Activated CD4-positive, alpha-beta T cell treated with anti-CD3 and anti-CD28 coated beads for 36 hours (primary cell): Measurements from ENCODE around the gene ADAMTS18. TPM values are rescaled to one million over a fixed set of nuclear protein-coding genes. Genes with fewer than 3 reads are reported as not detected.

Source experiments
- ATAC-seq: fragments of 200-7000 bp; cut with Tn5 transposase; one replicate; pipeline ENCODE4 v1.10.0; 2021; ENCODE audit warnings: mild to moderate bottlenecking, moderate library complexity
- CTCF ChIA-PET: fragments of 350-600 bp; sonication (Branson Sonifier 250); formaldehyde crosslinking; loops from one replicate; lab custom pipeline; 2021; ENCODE audit warnings: antibody characterized with exemption; lab: Charles Lee
- POLR2A ChIA-PET: fragments of 350-600 bp; sonication (Branson Sonifier 250); formaldehyde crosslinking; loops from one replicate; lab custom pipeline; 2021; ENCODE audit warnings: antibody characterized with exemption, inconsistent platforms; lab: Charles Lee
- DNase-seq: peaks from one replicate; pipeline ENCODE4 v3.0.0-alpha.2; 2020
- H3K27ac Mint-ChIP-seq: one replicate; pipeline ENCODE4 v1.8.0; 2021; ENCODE audit warnings: mixed read lengths
- H3K27me3 Mint-ChIP-seq: one replicate; pipeline ENCODE4 v1.8.0; 2021; ENCODE audit warnings: mixed read lengths
- H3K36me3 Mint-ChIP-seq: one replicate; pipeline ENCODE4 v1.8.0; 2021; ENCODE audit warnings: low read depth, mixed read lengths
- H3K4me1 Mint-ChIP-seq: one replicate; pipeline ENCODE4 v1.8.0; 2021; ENCODE audit warnings: mixed read lengths
- H3K4me3 Mint-ChIP-seq: one replicate; pipeline ENCODE4 v1.8.0; 2021; ENCODE audit warnings: mild to moderate bottlenecking, moderate library complexity, mixed read lengths
- H3K9me3 Mint-ChIP-seq: one replicate; pipeline ENCODE4 v1.8.0; 2021; ENCODE audit warnings: low read depth, mixed read lengths
- intact Hi-C, 2 experiments: fragments of 100-400 bp; cut with DNase I in 1 of 2; cut with micrococcal nuclease in 1 of 2; formaldehyde crosslinking; loops; one replicate each; pipeline versions ENCODE4 v1.14.2 to v1.15.1; 2022 to 2024; cut with DNase I, micrococcal nuclease
- total RNA-seq, 2 experiments: library from RNA; stranded (reverse); gene quantifications; one replicate each; pipeline ENCODE4 v1.2.3, GENCODE V29; 2021

The ADAMTS18 gene
- total RNA-seq, 2 experiments from 2014 or later = not detected

DNA sequence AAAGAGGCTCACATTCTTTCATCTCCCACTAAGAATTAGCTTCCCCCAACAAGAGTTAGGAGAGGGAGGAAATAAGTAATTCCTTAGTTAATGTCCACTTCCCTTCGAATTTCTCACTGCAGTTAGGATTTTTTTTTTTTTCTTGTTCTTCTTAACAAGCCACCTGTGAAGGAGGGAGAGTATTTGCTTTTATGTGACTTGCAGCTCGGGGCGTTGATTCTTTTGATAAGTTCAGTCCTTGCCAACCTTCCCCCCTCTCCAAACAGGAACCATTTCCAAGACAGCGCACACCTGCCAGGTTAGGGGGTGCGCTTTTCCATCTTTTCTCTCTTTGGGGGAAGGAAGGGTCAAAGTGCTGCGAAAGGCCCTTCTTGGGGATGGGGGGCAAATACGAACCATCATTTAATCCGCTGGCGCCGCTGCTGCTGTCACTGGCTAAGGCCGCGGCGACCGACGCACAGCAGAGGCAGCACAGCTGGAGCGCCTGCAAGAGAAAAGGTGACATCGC is 758 bp downstream of the ADAMTS18 start:
- CTCF ChIA-PET = interaction anchor here (0.6 to 1.0 kb wide), 3 partner anchors 12 to 149 kb away, joined by 3 to 5 read pairs (median 4); no protein-coding TSS in a partner anchor
- no peak for ATAC-seq
- intact Hi-C loops = loop anchor here (2.0 to 10.0 kb wide), 2 partner anchors 197 to 199 kb away; no protein-coding TSS in a partner anchor

DNA sequence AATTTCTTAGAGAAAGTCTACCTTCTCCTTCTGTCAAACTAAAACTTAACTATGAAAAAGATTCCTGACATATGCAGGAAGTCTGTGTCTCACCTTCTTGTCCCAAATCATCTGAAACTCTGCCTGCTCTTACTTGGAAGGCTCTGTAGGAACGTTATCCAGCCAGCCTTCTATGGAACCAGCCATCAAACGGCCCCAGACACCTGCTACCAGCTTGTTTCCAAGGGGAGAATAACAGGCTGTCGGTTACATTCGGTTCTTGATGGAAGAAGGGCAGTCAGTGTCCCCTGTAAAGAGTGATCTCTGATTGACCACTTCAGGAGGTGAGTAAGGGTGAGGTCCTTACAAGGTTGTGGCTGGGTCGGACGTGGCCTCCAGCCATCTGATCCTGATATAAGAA is 1.7 kb downstream of the ADAMTS18 start:
- Mint-ChIP-seq H3K4me1 (no peaks in the 10 kb centered on the region), H3K27me3 (peaks cover 56% of the 10 kb centered on the region), H3K4me3 (no peak overlapping the region), H3K27ac (no peak overlapping the region), H3K9me3 (no peaks in the 10 kb centered on the region), H3K36me3 (no peaks in the 10 kb centered on the region)
- intact Hi-C loops = loop anchor here in 1 of 2 experiments (10.0 kb wide), 1 partner anchor 198 kb away; no protein-coding TSS in a partner anchor
- POLR2A ChIA-PET = no interaction called here
- ATAC-seq = no peak
- DNase-seq = no peak
- CTCF ChIA-PET = interaction anchor here (0.7 kb wide), 1 partner anchor 983 kb away, joined by 5 read pairs; no protein-coding TSS in a partner anchor

More for the DNA sequence above, 758 bp downstream of the ADAMTS18 start:
- no peaks in the 10 kb centered on the region for H3K4me1 Mint-ChIP-seq
- no peaks in the 10 kb centered on the region for H3K36me3 Mint-ChIP-seq
- H3K9me3 Mint-ChIP-seq = no peaks in the 10 kb centered on the region
- H3K27ac Mint-ChIP-seq = no peak overlapping the region
- peaks cover 52% of the 10 kb centered on the region for H3K27me3 Mint-ChIP-seq
- no peak overlapping the region for H3K4me3 Mint-ChIP-seq
- DNase-seq = no peak
- POLR2A ChIA-PET = no interaction called here

DNA sequence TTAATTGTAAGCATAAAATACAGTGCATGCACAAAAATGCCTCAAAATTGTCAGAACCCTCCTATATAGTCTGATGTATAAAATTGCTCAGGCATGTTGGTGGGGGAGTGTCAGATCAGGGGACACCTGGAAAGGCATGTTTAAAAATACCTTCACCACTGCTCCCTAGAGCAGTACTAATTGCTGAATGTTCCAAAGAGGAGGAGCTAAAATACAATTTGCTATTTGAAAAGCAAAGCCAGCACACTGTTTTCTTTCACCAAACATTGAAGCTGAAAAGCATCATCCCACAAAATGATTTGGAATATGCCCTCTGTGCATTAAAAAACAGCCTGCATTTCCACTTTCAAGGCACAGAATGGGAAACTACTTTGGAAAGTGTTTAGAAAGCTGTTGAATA is 2.6 kb downstream of the ADAMTS18 start:
- intact Hi-C loops = loop anchor here in 1 of 2 experiments (10.0 kb wide), 1 partner anchor 197 kb away; no protein-coding TSS in a partner anchor

DNA sequence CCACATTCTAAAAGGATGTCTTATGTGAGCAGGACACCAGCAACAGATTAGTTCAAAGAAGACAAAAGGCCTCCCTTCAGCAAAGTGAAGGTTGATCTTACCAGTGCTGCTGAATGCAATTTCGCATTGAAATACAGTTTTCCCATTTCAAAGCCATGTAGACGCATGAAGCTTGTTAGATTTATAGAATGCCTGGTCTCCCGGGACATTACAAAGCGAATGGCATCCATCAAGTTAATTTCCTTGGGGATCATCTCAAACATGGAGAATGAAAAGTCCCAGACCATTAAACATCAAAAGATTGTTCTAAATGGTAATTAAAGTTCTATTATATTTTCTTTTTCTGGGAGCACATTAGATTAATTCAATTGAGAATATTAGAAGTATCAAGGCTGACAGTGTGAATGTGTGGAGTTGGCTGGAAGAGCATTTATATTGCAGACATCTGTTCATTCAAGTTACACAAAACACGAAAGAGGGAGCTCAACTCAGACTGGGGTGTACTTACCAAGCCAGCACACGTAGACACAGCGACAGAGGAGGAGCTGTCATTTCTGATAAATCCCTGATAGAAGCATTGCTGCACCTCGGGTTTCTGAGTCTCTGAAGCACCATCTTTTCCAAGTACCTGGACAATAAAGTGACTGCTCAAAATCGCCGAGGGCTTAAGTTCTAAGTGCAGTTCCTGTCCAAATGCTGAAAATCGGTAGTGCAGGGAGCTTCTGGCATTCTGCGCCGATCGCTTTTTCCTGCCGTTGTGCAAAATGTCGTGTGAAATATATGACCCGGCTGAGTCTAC is 3.8 kb downstream of the ADAMTS18 start:
- H3K4me3 Mint-ChIP-seq = no peak overlapping the region
- peaks cover 46% of the 10 kb centered on the region for H3K27me3 Mint-ChIP-seq
- no peak for ATAC-seq
- H3K9me3 Mint-ChIP-seq = no peaks in the 10 kb centered on the region
- intact Hi-C loops = loop anchor here in 1 of 2 experiments (10.0 kb wide), 1 partner anchor 196 kb away; no protein-coding TSS in a partner anchor
- no peaks in the 10 kb centered on the region for H3K4me1 Mint-ChIP-seq
- CTCF ChIA-PET = no interaction called here
- H3K27ac Mint-ChIP-seq = no peak overlapping the region
- no peak for DNase-seq
- H3K36me3 Mint-ChIP-seq = no peaks in the 10 kb centered on the region
- POLR2A ChIA-PET = no interaction called here

More for the DNA sequence above, 2.6 kb downstream of the ADAMTS18 start:
- ChIA-PET POLR2A (no interaction called here), CTCF (no interaction called here)
- H3K4me1 Mint-ChIP-seq = no peaks in the 10 kb centered on the region
- no peaks in the 10 kb centered on the region for H3K9me3 Mint-ChIP-seq
- ATAC-seq (no peak), DNase-seq (no peak)
- no peaks in the 10 kb centered on the region for H3K36me3 Mint-ChIP-seq
- H3K27me3 Mint-ChIP-seq = peaks cover 55% of the 10 kb centered on the region
- no peak overlapping the region for H3K27ac Mint-ChIP-seq
- H3K4me3 Mint-ChIP-seq = no peak overlapping the region

DNA sequence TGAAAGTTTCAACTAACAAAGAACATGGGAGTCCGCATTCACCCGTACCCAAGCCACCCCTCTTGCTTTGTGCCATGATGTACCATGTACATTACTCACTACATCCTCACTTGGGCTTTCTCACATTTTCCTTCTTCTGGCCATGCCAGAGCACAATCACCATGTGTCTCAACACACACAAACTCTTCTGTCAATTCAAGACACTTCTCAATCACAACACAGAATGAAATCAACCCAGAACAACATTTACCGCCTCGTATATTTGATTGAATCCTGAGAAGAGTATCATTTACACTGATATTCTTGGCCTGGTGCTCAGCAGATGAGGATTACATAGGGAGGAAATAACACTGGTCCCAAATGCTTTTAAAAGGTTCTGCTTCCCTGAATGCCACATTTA is 4.5 kb downstream of the ADAMTS18 start:
- ATAC-seq (no peak), DNase-seq (no peak)
- intact Hi-C loops = loop anchor here in 1 of 2 experiments (10.0 kb wide), 1 partner anchor 196 kb away; no protein-coding TSS in a partner anchor
- H3K27ac Mint-ChIP-seq = no peak overlapping the region
- ChIA-PET CTCF (no interaction called here), POLR2A (no interaction called here)
- peaks cover 40% of the 10 kb centered on the region for H3K27me3 Mint-ChIP-seq
- H3K36me3 Mint-ChIP-seq = no peaks in the 10 kb centered on the region
- no peaks in the 10 kb centered on the region for H3K4me1 Mint-ChIP-seq
- H3K4me3 Mint-ChIP-seq = no peak overlapping the region
- H3K9me3 Mint-ChIP-seq = no peaks in the 10 kb centered on the region

DNA sequence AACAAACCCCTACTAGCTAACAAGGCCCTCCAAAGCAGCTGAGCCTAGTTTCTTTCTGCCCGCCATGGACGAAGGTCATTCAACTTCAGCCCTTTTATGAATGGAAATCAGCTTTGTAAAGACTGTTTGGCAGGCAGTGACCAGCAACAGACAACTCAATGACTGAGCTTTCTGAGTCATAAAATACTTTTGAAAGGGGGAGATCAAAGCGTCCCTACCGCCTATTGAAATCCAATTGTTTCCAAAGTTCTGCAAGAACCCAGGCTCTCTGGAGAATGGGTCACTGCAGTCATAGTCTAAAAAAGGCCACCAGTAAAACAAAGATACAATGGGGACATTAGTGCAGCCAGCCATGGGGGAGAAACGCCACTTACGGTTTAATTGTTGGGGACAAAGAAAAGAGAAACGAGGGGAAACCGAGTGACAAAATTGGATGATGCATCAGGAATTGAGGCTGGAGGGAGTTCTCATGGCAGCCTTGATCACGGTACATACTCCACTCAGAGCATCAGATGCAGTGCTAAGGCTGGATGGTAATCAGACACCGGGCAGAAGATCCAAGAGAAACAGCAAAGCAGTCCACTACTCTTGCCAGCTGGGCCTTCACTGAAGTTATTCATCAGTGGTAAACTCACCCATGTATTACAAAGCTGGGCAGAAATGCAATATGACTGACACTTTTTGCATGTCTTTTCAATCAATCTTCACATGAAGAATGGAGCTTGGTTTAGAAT is 9.8 kb downstream of the ADAMTS18 start:
- Mint-ChIP-seq H3K27ac (no peak overlapping the region), H3K4me1 (no peaks in the 10 kb centered on the region), H3K36me3 (no peaks in the 10 kb centered on the region), H3K9me3 (no peaks in the 10 kb centered on the region), H3K27me3 (peaks cover 9% of the 10 kb centered on the region), H3K4me3 (no peak overlapping the region)
- ChIA-PET CTCF (interaction anchor here (0.6 to 0.9 kb wide), 2 partner anchors 252 to 591 kb away, joined by 3 read pairs; no protein-coding TSS in a partner anchor), POLR2A (no interaction called here)
- ATAC-seq (no peak), DNase-seq (no peak)
- intact Hi-C loops = no loop called here

DNA sequence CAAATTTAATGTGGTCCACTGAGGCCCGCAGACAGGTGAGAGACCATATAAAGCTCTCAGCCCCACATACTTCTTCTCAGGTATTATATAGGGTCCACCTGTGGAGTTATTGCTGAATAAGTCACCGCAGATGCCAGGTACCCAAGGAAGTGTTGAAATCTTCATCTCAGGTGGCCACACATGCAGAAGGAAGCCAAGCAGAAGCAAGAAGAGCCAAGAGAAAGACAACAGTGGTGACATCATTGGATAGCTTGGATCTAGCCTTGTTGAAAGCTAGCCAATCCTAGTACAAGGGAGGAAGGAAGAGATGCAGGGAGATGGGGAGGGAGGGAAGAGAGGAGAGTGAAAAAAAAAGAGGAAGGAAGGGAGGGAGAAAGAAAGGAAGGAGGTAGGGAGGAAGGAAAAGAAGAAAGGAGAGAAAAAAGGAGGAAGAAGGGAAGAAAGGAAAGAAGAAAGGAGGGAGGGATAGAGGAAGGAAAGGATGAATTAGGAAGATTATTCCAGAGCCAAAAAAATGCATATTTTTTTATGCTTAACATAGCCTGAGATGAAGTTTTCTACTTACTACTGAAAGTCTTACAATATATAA is 12.5 kb downstream of the ADAMTS18 start:
- ATAC-seq (no peak), DNase-seq (no peak)
- Mint-ChIP-seq H3K27ac (no peak overlapping the region), H3K9me3 (no peaks in the 10 kb centered on the region), H3K27me3 (peaks cover 3% of the 10 kb centered on the region), H3K4me3 (no peak overlapping the region), H3K4me1 (no peaks in the 10 kb centered on the region), H3K36me3 (no peaks in the 10 kb centered on the region)
- ChIA-PET POLR2A (no interaction called here), CTCF (interaction anchor here (0.7 kb wide), 1 partner anchor 12 kb away, joined by 3 read pairs; no protein-coding TSS in a partner anchor)
- intact Hi-C loops = no loop called here

DNA sequence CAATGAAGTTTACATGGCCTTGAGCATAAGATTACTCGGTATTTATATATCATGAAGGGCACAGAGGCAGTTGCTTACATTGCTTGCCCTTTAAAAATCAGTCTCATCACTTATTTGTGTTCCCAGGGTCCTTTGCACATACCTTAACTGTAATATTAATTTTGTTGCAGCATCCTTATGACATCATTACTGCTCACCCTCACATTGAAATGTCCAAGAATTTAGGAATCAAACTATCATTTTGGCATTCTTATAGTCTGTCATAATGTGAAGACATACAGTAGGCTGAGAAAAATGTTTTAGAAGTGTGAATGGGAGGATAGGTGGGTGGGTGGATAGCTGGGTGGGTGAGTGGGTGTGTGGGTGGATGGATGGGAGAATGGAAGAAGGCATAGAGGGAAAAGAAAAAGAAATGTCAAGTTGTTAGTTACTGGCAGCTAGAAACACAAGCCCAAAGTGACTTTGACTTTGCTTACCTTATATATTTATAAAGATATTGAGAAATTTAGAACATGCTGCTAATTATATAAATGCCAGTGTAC is 17.8 kb downstream of the ADAMTS18 start:
- DNase-seq = no peak
- Mint-ChIP-seq H3K36me3 (no peaks in the 10 kb centered on the region), H3K27me3 (peaks cover 5% of the 10 kb centered on the region), H3K9me3 (peaks cover 5% of the 10 kb centered on the region), H3K4me3 (no peak overlapping the region), H3K27ac (no peak overlapping the region), H3K4me1 (no peaks in the 10 kb centered on the region)
- POLR2A ChIA-PET = no interaction called here
- CTCF ChIA-PET = no interaction called here
- ATAC-seq = no peak
- intact Hi-C loops = no loop called here

DNA sequence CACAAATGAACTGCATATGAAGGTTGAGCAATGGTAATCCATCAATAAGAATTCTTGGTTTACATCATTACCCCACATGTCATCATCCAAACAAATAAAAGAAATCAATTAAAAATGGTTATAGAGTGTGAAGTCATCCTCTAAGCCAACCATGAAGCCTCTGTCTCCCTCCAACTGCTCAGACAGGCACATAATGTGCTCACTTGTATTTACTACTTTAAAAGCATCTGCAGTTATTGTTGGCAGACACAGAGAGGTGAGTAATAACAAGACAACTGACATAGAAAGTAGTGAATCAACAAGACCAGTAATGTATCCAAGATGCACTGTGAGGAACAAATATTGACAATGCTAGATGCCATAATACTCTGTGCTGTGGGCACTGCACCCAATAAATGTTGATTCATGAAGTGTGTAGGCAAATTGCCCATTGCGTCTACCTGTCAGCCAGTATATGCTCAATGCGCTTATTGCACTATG is 20.0 kb downstream of the ADAMTS18 start:
- no peak for DNase-seq
- no peaks in the 10 kb centered on the region for H3K36me3 Mint-ChIP-seq
- H3K27me3 Mint-ChIP-seq = peaks cover 2% of the 10 kb centered on the region
- ChIA-PET POLR2A (no interaction called here), CTCF (no interaction called here)
- no peaks in the 10 kb centered on the region for H3K4me1 Mint-ChIP-seq
- H3K9me3 Mint-ChIP-seq = peaks cover 5% of the 10 kb centered on the region
- ATAC-seq = no peak
- H3K4me3 Mint-ChIP-seq = no peak overlapping the region
- intact Hi-C loops = no loop called here
- H3K27ac Mint-ChIP-seq = no peak overlapping the region

DNA sequence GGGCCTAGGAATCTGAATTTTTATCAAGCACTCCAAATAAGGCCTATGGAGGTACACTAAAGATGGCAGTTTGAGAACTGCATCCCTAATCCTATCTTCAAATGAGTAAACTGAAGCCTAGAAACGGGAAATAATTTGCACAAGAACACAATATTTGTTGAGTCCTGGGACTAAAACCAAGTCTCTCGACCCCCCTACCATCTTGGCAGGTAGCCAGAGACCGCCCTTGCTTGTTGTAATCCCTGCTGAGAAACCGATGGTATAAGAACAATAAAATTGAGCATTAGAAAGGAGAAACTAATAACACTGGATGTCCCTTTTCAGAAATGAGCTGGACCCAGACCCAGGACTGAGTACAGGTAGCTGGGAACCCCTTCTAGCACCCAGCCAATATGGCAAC is 24.4 kb downstream of the ADAMTS18 start:
- no peak for DNase-seq
- Mint-ChIP-seq H3K4me3 (no peak overlapping the region), H3K4me1 (no peaks in the 10 kb centered on the region), H3K9me3 (no peaks in the 10 kb centered on the region), H3K27me3 (peaks cover 3% of the 10 kb centered on the region), H3K27ac (no peak overlapping the region), H3K36me3 (no peaks in the 10 kb centered on the region)
- POLR2A ChIA-PET = no interaction called here
- ATAC-seq = no peak
- intact Hi-C loops = no loop called here
- CTCF ChIA-PET = no interaction called here

DNA sequence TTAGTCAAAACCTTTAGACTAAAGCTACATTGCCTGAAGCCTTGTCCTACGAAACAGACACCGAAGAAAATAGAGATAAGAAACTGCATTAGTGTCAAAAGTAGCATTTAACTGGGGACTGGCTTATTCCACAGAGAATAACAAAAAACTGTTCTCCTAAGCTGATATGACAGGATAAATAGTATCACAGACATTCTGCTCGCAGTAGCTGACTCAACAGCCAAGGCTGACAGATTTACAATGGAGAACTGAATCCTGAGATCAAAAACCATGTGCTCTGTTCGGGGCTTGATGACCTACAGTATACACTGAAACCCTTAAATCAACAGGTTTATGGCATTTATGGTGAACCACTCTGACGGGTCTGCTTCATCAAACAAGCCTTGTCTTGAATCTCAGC is 25.5 kb downstream of the ADAMTS18 start:
- ChIA-PET POLR2A (interaction anchor here (0.6 kb wide), 1 partner anchor 585 kb away, joined by 3 read pairs; no protein-coding TSS in a partner anchor), CTCF (no interaction called here)
- Mint-ChIP-seq H3K27me3 (peaks cover 7% of the 10 kb centered on the region), H3K4me1 (no peaks in the 10 kb centered on the region), H3K4me3 (no peak overlapping the region), H3K36me3 (no peaks in the 10 kb centered on the region), H3K27ac (no peak overlapping the region), H3K9me3 (no peaks in the 10 kb centered on the region)
- no peak for DNase-seq
- intact Hi-C loops = no loop called here
- ATAC-seq = no peak
